Fibroblast of the aortic adventitia (primary cell): ENCODE measurements around the gene MEGF10. TPM values are rescaled to one million over a fixed set of nuclear protein-coding genes. Genes with fewer than 3 reads are reported as not detected.

Source experiments
- DNase-seq: peaks from one replicate; pipeline ENCODE4 v3.0.0-alpha.2; 2010; ENCODE audit warnings: low read depth
- H3K4me3 ChIP-seq: 2 replicates; pipeline ENCODE4 v1.5.1; 2011; ENCODE audit warnings: low read depth, mild to moderate bottlenecking, control low read depth, low read length, moderate library complexity
- total RNA-seq: library from RNA; depleted of rRNA; stranded (reverse); fragments of >200 nt; gene quantifications from 2 replicates; pipeline ENCODE4 v1.2.3, GENCODE V29; 2012; ENCODE audit warnings: low replicate concordance
- TF ChIP-seq, protein P1 (sequence below): IDR thresholded peaks from 2 replicates; pipeline ENCODE4 v1.5.1; 2011; ENCODE audit warnings: mild to moderate bottlenecking, low read length, control low read depth, inconsistent platforms; ENCODE audit not compliant: insufficient read depth

Gene MEGF10
- total RNA-seq, 1 donor = not detected

GRCh38 chr5:127404190-127404589 is 113.6 kb downstream of the MEGF10 start:
- no peak overlapping the region for H3K4me3 ChIP-seq
- TF ChIP-seq, protein P1, sequence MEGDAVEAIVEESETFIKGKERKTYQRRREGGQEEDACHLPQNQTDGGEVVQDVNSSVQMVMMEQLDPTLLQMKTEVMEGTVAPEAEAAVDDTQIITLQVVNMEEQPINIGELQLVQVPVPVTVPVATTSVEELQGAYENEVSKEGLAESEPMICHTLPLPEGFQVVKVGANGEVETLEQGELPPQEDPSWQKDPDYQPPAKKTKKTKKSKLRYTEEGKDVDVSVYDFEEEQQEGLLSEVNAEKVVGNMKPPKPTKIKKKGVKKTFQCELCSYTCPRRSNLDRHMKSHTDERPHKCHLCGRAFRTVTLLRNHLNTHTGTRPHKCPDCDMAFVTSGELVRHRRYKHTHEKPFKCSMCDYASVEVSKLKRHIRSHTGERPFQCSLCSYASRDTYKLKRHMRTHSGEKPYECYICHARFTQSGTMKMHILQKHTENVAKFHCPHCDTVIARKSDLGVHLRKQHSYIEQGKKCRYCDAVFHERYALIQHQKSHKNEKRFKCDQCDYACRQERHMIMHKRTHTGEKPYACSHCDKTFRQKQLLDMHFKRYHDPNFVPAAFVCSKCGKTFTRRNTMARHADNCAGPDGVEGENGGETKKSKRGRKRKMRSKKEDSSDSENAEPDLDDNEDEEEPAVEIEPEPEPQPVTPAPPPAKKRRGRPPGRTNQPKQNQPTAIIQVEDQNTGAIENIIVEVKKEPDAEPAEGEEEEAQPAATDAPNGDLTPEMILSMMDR = no peak
- DNase-seq = no peak

DNA sequence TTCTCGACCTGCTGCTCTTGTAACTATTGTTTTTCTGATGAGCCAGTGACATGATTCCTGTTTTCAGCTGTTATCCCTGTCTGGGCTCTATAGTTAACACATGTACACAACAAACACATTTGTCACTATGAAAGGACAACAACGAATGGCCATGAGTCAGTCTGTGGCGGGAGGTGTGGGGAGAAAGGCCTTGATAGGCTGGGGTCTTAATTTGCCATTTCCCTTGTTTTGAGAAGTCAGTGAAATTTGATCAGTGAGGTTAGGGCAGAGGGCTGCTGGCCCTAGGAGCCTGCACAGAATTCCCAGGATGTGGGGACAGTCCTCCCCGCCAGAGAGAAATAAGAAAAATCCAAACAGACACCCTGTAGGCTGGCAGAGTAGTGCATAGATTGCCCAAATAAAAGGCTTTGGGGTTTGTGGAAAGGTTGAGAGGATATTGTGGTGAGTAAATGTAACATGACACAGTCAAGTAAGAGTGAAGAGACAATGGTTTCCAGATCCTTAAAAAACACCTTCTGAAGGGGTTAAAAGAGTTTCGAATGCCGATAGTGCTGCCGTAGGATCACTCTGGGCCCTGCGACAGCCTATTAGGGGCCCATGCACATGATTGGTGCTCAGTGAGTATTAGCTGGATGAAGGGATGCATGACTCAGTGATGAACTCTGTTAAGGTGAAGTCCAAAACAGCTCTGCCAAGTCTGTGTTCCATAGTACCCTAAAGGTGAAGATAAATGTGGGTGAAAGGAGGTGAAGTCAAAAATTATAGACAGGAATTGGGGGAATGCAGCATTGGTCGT is 115.9 kb downstream of the MEGF10 start:
- no peak for DNase-seq
- H3K4me3 ChIP-seq = no peak overlapping the region
- TF ChIP-seq, protein P1 = no peak

DNA sequence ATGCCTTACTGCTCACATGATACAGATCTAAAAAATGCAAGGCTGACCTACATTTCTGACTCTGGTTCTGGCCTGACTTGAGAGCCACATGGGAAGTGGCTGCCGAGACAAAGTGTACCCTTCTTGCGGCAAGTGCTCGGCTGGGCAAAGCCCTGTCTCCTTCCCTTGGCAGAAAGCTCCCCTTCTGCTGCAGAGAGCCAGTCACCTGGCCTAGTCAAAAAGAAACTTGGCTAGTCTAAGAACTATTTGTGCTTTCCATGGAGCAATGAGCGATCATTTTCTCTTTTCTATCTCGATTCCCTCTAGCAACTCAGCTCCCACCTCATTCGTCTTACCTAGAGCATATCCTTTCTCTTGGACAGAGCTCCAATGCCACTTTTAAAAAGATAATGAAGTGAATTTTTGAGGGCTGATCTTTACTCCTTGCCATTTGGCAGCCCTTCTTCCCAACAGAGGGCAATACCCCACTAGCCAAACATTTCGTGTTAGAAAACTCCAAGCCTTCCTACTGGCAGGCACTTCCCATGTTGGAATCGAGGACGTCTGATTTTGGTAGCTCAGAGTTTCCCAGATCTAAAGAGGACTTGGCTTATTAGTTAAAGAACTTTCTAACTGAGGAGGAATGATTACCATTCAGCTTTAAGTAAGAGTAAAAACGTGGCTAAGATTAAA is 118.8 kb downstream of the MEGF10 start:
- H3K4me3 ChIP-seq = no peak overlapping the region
- DNase-seq = no peak
- TF ChIP-seq, protein P1 = no peak

DNA sequence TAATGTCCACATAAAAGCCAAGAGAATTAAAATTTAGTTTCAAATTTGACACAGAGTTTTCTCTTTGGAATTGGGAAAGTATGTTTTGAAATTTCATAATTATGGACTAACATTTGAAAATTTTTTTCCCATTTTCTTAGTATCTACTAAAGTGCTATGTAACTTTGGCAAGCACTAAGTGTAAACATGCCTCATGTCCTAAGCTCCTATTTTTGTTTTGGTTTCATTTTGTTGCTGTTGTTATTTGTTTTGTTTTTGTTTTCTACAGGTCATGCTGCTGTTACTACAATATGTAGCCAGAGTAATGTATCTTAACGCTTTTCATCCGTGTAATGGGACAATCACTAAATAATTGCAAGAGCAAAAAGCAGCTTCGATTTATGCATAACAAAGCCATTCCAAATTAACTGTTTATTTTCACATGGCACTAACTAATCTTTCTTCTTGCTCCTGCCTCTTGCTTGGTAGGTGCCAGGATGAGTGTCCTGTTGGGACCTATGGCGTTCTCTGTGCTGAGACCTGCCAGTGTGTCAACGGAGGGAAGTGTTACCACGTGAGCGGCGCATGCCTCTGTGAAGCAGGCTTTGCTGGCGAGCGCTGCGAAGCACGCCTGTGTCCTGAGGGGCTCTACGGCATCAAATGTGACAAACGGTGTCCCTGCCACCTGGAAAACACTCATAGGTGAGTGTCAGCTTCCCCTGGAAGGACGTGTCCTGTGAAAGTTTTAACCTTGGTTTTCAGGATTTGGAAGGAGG is 119.5 kb downstream of the MEGF10 start:
- TF ChIP-seq, protein P1 = no peak
- DNase-seq = no peak
- no peak overlapping the region for H3K4me3 ChIP-seq

DNA sequence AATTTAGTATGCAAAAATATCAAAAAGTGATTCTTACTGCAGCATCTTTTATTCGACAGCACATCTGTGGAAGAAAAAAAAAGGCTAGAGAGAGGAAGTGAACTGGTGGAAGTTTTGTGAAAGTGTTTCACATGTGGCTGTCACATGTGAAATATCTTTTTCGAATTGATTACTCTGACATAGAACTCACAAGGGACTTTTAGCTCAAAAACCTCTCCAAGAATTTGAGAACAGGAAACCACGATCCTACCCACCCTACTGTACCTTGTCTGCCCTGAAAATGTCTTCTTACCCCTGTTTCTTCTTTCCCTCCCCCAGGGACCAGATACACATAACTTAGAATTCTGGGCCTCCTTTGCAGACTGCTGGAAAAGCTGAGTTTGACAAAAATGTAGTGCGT is 120.4 kb downstream of the MEGF10 start:
- H3K4me3 ChIP-seq = no peak overlapping the region
- TF ChIP-seq, protein P1 = no peak
- DNase-seq = no peak

DNA sequence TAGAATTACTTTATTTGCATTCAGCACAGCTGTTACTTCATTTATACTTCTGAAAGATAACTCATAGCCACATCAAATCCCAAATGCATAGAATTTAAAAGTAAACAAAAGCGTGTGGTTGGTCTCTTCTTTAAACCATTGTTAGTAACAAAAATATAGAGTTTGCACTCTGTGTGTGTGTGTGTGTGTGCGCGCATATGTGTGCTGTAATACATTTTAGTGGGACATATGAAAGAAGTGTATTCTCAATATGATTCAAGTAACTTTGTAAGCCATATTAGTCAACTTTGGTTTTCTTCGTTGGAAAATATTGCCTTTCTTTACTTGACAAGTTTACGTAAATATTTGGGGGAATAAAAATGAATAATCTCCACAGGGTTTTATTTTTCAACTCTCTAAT is 120.8 kb downstream of the MEGF10 start:
- TF ChIP-seq, protein P1 = no peak

More for the DNA sequence above, 120.8 kb downstream of the MEGF10 start:
- no peak overlapping the region for H3K4me3 ChIP-seq
- DNase-seq = no peak
